Calu3 (cell line): Measurements from ENCODE around the gene FYCO1. TPM values are rescaled to one million over a fixed set of nuclear protein-coding genes. Genes with fewer than 3 reads are reported as not detected.
"Not testable (repeated sequence)": the region's sequence is repeated elsewhere in the genome, so short reads cannot be mapped to it uniquely, and the experiment has no call there.

Experiments used
- BruUV-seq: library from RNA; stranded (reverse); fragments of 400-500 nt; replicated peaks from 2 replicates; lab custom pipeline; 2021; lab: Mats Ljungman, UMichigan
- CTCF ChIA-PET: fragments of 300-600 bp; sonication (Branson Sonifier 250); formaldehyde crosslinking; loops from one replicate; lab custom pipeline; 2022; ENCODE audit warnings: antibody characterized with exemption; lab: Charles Lee
- DNase-seq: peaks from one replicate; pipeline ENCODE4 v3.0.0; 2022
- H3K27ac Mint-ChIP-seq: one replicate; pipeline ENCODE4 v1.8.0; 2022; ENCODE audit warnings: mixed read lengths; ENCODE audit not compliant: unreplicated experiment
- H3K27me3 Mint-ChIP-seq: one replicate; pipeline ENCODE4 v1.8.0; 2022; ENCODE audit warnings: mixed read lengths; ENCODE audit not compliant: unreplicated experiment
- H3K36me3 Mint-ChIP-seq: one replicate; pipeline ENCODE4 v1.8.0; 2022; ENCODE audit warnings: mild to moderate bottlenecking, moderate library complexity, mixed read lengths; ENCODE audit not compliant: insufficient read depth, unreplicated experiment
- H3K4me1 Mint-ChIP-seq: one replicate; pipeline ENCODE4 v1.8.0; 2022; ENCODE audit warnings: mild to moderate bottlenecking, low read depth, mixed read lengths; ENCODE audit not compliant: unreplicated experiment
- H3K4me3 Mint-ChIP-seq: one replicate; pipeline ENCODE4 v1.8.0; 2022; ENCODE audit warnings: mild to moderate bottlenecking, low read depth, moderate library complexity, mixed read lengths; ENCODE audit not compliant: unreplicated experiment
- H3K9me3 Mint-ChIP-seq: one replicate; pipeline ENCODE4 v1.8.0; 2022; ENCODE audit warnings: low read depth, mixed read lengths; ENCODE audit not compliant: unreplicated experiment
- intact Hi-C: fragments of 100-400 bp; cut with micrococcal nuclease; formaldehyde crosslinking; loops from one replicate; pipeline ENCODE4 v1.10.0; 2022; ENCODE audit not compliant: unreplicated experiment
- total RNA-seq: library from RNA; stranded (reverse); gene quantifications from 2 replicates; pipeline ENCODE4 v1.2.3, GENCODE V29; 2022
- TF ChIP-seq, protein P1 (sequence below): fragments of 200-600 bp; IDR thresholded peaks from one replicate; pipeline ENCODE4 v1.8.0; 2022; ENCODE audit warnings: antibody characterized with exemption; ENCODE audit not compliant: unreplicated experiment

FYCO1 gene
- total RNA-seq, 1 experiment from 2014 or later, result 24.5 TPM

DNA sequence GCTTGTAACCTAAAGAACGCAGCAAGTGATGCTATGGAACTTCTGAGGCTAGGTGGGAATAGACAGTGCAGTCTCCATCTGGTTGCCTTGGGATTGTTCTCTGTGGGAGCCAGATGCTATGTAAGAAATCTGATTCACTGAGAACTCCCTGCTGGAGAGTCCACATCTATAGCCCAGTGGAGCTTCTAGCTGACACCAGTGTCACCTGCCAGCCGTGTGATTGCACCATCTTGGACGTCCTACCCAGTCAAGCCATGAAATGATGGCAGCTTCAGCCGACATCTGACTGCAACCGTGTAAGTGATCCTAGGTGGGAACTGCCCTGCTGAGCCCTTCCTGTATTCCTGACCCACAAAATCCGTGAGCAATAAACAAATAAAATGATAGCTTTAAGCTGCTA, 12.4 kb upstream of the FYCO1 start:
- TF ChIP-seq, protein P1, sequence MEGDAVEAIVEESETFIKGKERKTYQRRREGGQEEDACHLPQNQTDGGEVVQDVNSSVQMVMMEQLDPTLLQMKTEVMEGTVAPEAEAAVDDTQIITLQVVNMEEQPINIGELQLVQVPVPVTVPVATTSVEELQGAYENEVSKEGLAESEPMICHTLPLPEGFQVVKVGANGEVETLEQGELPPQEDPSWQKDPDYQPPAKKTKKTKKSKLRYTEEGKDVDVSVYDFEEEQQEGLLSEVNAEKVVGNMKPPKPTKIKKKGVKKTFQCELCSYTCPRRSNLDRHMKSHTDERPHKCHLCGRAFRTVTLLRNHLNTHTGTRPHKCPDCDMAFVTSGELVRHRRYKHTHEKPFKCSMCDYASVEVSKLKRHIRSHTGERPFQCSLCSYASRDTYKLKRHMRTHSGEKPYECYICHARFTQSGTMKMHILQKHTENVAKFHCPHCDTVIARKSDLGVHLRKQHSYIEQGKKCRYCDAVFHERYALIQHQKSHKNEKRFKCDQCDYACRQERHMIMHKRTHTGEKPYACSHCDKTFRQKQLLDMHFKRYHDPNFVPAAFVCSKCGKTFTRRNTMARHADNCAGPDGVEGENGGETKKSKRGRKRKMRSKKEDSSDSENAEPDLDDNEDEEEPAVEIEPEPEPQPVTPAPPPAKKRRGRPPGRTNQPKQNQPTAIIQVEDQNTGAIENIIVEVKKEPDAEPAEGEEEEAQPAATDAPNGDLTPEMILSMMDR, result no peak
- Mint-ChIP-seq H3K27me3 (peaks cover 44% of the 10 kb centered on the region), H3K9me3 (no peaks in the 10 kb centered on the region), H3K36me3 (no peaks in the 10 kb centered on the region), H3K27ac (no peak overlapping the region), H3K4me1 (no peaks in the 10 kb centered on the region), H3K4me3 (no peak overlapping the region)
- BruUV-seq, result no TSS peak
- DNase-seq, result no peak
- CTCF ChIA-PET, result no interaction called here
- intact Hi-C loops, result no loop called here

DNA sequence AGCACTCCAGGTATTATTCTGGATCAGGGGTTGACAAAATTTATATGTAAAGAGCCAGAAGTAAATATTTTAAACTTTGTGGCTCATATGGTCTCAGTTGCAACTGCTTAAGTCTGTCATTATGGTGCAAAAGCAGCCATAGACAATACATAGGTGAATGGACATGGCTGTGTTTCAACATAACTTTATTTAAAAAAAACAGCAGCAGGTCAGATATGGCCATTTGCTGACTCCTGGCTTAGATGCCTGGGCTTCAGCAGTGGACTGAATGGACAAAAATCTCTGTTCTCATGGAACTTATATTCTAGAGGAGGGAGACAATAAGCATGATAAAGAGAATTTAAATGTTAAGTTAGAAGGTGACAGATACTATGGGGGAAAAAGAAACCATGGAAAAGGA, 11.7 kb upstream of the FYCO1 start:
- no TSS peak for BruUV-seq
- Mint-ChIP-seq H3K27ac (no peak overlapping the region), H3K4me1 (no peaks in the 10 kb centered on the region), H3K36me3 (no peaks in the 10 kb centered on the region), H3K9me3 (no peaks in the 10 kb centered on the region), H3K27me3 (peaks cover 44% of the 10 kb centered on the region), H3K4me3 (no peak overlapping the region)
- TF ChIP-seq, protein P1, result no peak
- no peak for DNase-seq
- CTCF ChIA-PET, result no interaction called here
- intact Hi-C loops, result no loop called here

DNA sequence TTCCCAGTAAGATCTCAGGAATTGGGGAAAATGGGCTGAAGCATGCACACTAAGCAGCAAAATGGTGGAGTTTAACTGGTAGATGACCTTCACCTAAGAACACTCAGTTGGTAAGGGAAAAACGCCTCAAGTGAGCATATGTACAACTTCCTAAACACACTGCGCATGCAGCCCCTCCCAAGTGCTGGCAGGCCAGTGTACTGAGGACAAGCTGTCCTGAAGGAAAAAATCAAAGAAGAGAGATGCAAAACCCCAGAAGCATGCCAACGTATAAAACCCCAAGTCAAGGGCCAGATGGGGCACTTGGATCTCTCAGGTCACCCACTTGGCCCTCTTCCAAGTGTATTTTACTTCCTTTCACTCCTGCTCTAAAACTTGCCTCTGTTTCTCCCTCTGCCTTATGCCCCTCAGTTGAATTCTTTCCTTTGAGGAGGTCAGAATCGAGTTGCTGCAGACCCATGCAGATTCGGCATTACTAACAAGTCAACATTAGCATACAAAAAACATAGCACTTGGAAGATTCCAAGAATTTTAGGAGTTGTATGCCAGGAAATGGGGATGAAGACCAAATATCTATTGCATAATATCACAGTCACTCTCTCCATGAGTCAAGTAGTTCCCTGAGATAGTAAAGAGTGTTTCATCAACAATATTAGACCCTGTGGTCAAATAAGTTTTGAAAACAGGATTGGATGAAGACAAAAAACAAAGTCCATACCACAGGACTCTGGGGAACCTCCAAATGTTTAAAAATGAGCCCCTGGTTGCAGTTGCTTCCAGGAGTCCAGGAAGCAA, 10.8 kb upstream of the FYCO1 start:
- Mint-ChIP-seq H3K4me3 (no peak overlapping the region), H3K9me3 (no peaks in the 10 kb centered on the region), H3K4me1 (no peaks in the 10 kb centered on the region), H3K36me3 (no peaks in the 10 kb centered on the region), H3K27me3 (peaks cover 44% of the 10 kb centered on the region), H3K27ac (no peak overlapping the region)
- intact Hi-C loops, result no loop called here
- TF ChIP-seq, protein P1, result no peak
- DNase-seq, result no peak
- CTCF ChIA-PET, result no interaction called here
- BruUV-seq, result no TSS peak

DNA sequence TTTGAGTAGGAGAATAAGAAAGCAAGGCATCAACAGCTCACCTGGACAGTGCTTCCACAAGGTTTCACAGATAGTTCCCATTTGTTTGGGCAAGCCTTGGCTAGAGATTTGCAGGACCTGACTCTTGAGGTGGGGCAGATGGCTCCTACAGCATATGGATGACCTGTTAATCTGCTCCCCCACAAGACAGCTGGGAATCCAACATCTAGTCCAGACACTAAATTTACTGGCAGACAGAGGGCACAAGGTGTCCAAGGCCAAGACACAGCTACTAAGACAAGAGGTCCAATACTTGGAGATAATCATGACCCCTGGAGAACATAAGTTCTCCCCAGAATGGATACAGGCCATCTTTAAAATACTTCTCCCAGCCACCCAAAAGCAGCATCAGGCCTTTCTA, 8.1 kb upstream of the FYCO1 start:
- peaks cover 38% of the 10 kb centered on the region for H3K27me3 Mint-ChIP-seq
- H3K27ac Mint-ChIP-seq, intact Hi-C loops, H3K9me3 Mint-ChIP-seq, H3K4me3 Mint-ChIP-seq, DNase-seq, H3K36me3 Mint-ChIP-seq, H3K4me1 Mint-ChIP-seq, BruUV-seq: not testable (repeated sequence)
- CTCF ChIA-PET, result interaction anchor here (1.0 kb wide), 1 partner anchor 8 kb away, joined by 3 read pairs; the partner anchor contains the start of gene FYCO1

DNA sequence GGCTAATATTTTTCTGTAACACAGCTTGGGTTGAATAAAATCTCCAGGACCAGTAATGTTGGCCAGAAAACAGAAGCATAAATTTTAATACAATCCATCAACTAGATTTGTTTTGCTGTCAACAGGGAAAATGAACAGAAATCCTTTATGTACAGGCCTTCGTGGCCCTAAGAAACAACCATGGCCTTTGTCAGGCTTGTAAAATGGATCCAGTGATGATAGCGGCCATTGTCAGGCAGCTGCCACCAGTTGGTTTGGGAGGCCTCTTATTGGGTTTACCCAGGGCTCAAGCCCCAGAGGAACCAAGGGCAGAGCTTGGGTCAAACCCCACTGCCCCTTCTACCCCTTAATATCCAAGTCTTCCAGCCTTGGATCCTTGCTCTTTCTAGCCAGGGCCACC, 5.6 kb upstream of the FYCO1 start:
- TF ChIP-seq, protein P1, result no peak
- intact Hi-C loops, result no loop called here
- peaks cover 44% of the 10 kb centered on the region for H3K27me3 Mint-ChIP-seq
- no TSS peak for BruUV-seq
- H3K9me3 Mint-ChIP-seq, result no peaks in the 10 kb centered on the region
- CTCF ChIA-PET, result no interaction called here
- H3K4me1 Mint-ChIP-seq, result no peaks in the 10 kb centered on the region
- no peak for DNase-seq
- H3K27ac Mint-ChIP-seq, result no peak overlapping the region
- no peaks in the 10 kb centered on the region for H3K36me3 Mint-ChIP-seq
- no peak overlapping the region for H3K4me3 Mint-ChIP-seq
